Caco-2 (cell line): ENCODE data around the gene CLDN9. TPM values are rescaled to one million over a fixed set of nuclear protein-coding genes. Genes with fewer than 3 reads are reported as not detected.

Experiments
- BruUV-seq: library from RNA; stranded (reverse); fragments of 400-500 nt; replicated peaks from 2 replicates; lab custom pipeline; 2021; lab: Mats Ljungman, UMichigan
- CTCF ChIA-PET: fragments of 300-600 bp; sonication (Branson Sonifier 250); formaldehyde crosslinking; loops from one replicate; lab custom pipeline; 2022; ENCODE audit warnings: antibody characterized with exemption; lab: Charles Lee
- POLR2A ChIA-PET: fragments of 300-600 bp; sonication (Branson Sonifier 250); formaldehyde crosslinking; loops from one replicate; lab custom pipeline; 2022; ENCODE audit warnings: antibody characterized with exemption; lab: Charles Lee
- DNase-seq, 2 experiments: peaks; one replicate each; pipeline versions ENCODE4 v3.0.0 to v3.0.0-alpha.2; 2020 to 2022
- H3K27me3 ChIP-seq: replicated peaks from 2 replicates; pipeline ENCODE4 v1.6.0; 2011; ENCODE audit warnings: low read length; ENCODE audit not compliant: control insufficient read depth, insufficient read depth
- H3K36me3 ChIP-seq: 2 replicates; pipeline ENCODE4 v1.5.1; 2011; ENCODE audit warnings: low read length; ENCODE audit not compliant: control insufficient read depth, insufficient read depth
- H3K4me1 ChIP-seq: fragments of 250-450 bp; sonication (Bioruptor Pico); 2 replicates; pipeline ENCODE4 v1.5.1; 2020; ENCODE audit warnings: mild to moderate bottlenecking
- H3K4me3 ChIP-seq: 2 replicates; pipeline ENCODE4 v1.5.1; 2011; ENCODE audit warnings: low read depth, mild to moderate bottlenecking, control low read depth, low read length
- H3K9me3 ChIP-seq: fragments of 250-450 bp; sonication (Bioruptor Pico); 2 replicates; pipeline ENCODE4 v1.5.1; 2020; ENCODE audit warnings: mild to moderate bottlenecking, moderate library complexity
- H3K27ac Mint-ChIP-seq: one replicate; pipeline ENCODE4 v1.8.0; 2022; ENCODE audit warnings: mixed read lengths; ENCODE audit not compliant: unreplicated experiment
- H3K27me3 Mint-ChIP-seq: one replicate; pipeline ENCODE4 v1.8.0; 2022; ENCODE audit warnings: mixed read lengths; ENCODE audit not compliant: insufficient read depth, unreplicated experiment
- H3K36me3 Mint-ChIP-seq: one replicate; pipeline ENCODE4 v1.8.0; 2022; ENCODE audit warnings: mild to moderate bottlenecking, mixed read lengths; ENCODE audit not compliant: insufficient read depth, unreplicated experiment
- H3K4me1 Mint-ChIP-seq: one replicate; pipeline ENCODE4 v1.8.0; 2022; ENCODE audit warnings: low read depth, mixed read lengths; ENCODE audit not compliant: unreplicated experiment
- H3K4me3 Mint-ChIP-seq: one replicate; pipeline ENCODE4 v1.8.0; 2022; ENCODE audit warnings: mild to moderate bottlenecking, moderate library complexity, mixed read lengths; ENCODE audit not compliant: unreplicated experiment
- H3K9me3 Mint-ChIP-seq: one replicate; pipeline ENCODE4 v1.8.0; 2022; ENCODE audit warnings: mixed read lengths; ENCODE audit not compliant: unreplicated experiment
- intact Hi-C: fragments of 100-400 bp; cut with micrococcal nuclease; formaldehyde crosslinking; loops from one replicate; pipeline ENCODE4 v1.10.0; 2022; ENCODE audit not compliant: unreplicated experiment
- total RNA-seq: library from RNA; stranded (reverse); gene quantifications from 2 replicates; pipeline ENCODE4 v1.2.3, GENCODE V29; 2022
- TF ChIP-seq, protein P1 (sequence below), 2 experiments: fragments of 200-600 bp in 1 of 2; IDR thresholded peaks; 1 replicate in 1 of 2; 2 replicates in 1 of 2; pipeline versions ENCODE4 v1.5.1 to v1.8.0; 2011 to 2022; ENCODE audit warnings: antibody characterized with exemption in 1 of 2, control low read depth in 1 of 2, inconsistent platforms in 1 of 2, low read depth in 1 of 2, low read length in 1 of 2, mild to moderate bottlenecking in 1 of 2, moderate library complexity in 1 of 2; ENCODE audit not compliant: insufficient read depth in 1 of 2, severe bottlenecking in 1 of 2, unreplicated experiment in 1 of 2

CLDN9 gene
- total RNA-seq, 1 experiment from 2014 or later: 0.79 TPM

DNA sequence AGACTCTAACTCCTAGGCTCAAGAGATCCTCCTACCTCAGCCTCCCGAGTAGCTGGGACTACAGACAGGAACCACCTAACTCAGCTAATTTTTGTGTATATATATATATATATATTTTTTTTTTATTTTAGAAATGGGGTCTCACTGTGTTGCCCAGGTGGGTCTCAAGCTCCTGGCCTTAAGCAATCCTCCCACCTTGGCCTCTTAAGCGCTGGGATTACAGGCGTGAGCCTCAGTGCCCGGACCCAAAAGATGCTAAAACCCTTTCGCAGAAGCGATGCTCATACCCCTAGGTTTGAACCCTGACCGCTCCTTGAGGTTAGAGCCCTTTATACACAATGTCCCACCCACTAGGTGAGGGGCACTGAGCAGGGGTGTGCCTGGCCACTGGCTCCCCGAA, 2.2 kb upstream of the CLDN9 start:
- TSS peak; percentile 28 for BruUV-seq
- H3K36me3 ChIP-seq: no peaks in the 10 kb centered on the region
- Mint-ChIP-seq H3K4me3 (no peak overlapping the region), H3K4me1 (peaks cover 27% of the 10 kb centered on the region), H3K27me3 (no peaks in the 10 kb centered on the region), H3K27ac (peak overlapping the region; percentile 94), H3K9me3 (no peaks in the 10 kb centered on the region), H3K36me3 (peaks cover 19% of the 10 kb centered on the region)
- H3K4me3 ChIP-seq: no peak overlapping the region
- H3K4me1 ChIP-seq: peaks cover 76% of the 10 kb centered on the region
- TF ChIP-seq, protein P1, sequence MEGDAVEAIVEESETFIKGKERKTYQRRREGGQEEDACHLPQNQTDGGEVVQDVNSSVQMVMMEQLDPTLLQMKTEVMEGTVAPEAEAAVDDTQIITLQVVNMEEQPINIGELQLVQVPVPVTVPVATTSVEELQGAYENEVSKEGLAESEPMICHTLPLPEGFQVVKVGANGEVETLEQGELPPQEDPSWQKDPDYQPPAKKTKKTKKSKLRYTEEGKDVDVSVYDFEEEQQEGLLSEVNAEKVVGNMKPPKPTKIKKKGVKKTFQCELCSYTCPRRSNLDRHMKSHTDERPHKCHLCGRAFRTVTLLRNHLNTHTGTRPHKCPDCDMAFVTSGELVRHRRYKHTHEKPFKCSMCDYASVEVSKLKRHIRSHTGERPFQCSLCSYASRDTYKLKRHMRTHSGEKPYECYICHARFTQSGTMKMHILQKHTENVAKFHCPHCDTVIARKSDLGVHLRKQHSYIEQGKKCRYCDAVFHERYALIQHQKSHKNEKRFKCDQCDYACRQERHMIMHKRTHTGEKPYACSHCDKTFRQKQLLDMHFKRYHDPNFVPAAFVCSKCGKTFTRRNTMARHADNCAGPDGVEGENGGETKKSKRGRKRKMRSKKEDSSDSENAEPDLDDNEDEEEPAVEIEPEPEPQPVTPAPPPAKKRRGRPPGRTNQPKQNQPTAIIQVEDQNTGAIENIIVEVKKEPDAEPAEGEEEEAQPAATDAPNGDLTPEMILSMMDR (IDR thresholded peaks at IDR 0.05; ENCODE audit: insufficient read depth in 1 of 2, low read depth in 1 of 2, low read length in 1 of 2, severe bottlenecking in 1 of 2, unreplicated experiment in 1 of 2): no peak
- no peaks in the 10 kb centered on the region for H3K9me3 ChIP-seq
- POLR2A ChIA-PET: interaction anchor here (1.3 to 2.0 kb wide), 4 partner anchors 9 to 99 kb away, joined by 3 to 34 read pairs (median 8); partner anchors contain the start of genes FLYWCH1, HCFC1R1, THOC6 and TNFRSF12A
- CTCF ChIA-PET: interaction anchor here (1.0 to 1.8 kb wide), 6 partner anchors 9 to 21 kb away, joined by 3 to 12 read pairs (median 7); partner anchors contain the start of genes HCFC1R1, THOC6 and TNFRSF12A
- no peaks in the 10 kb centered on the region for H3K27me3 ChIP-seq
- DNase-seq: no peak
- intact Hi-C loops: loop anchor here (1.0 kb wide), 1 partner anchor 10 kb away; the partner anchor contains the start of gene TNFRSF12A

DNA sequence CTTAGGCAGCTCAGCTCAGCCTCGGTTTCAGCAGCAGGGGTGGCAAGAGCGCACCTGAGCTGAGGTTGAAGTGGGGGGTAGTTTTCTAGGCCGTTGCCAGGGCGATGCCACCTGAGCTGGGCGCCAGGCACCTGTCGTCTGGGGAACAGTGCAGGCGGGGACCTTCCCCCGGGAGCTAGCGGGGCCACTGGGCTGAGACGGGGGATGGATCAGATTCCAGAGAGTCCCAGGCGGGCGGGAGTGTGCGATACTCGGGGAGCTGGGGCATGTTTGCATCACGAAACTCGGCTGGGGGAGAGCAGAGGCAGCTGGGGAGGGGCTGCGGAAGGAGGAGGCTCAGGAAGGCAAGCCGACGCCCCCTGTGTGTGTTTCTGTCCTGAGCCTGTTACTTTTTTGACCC, 477 bp upstream of the CLDN9 start:
- H3K27ac Mint-ChIP-seq: peak overlapping the region; percentile 50
- Histone ChIP-seq H3K27me3 (no peaks in the 10 kb centered on the region), H3K9me3 (no peaks in the 10 kb centered on the region), H3K4me3 (no peak overlapping the region), H3K4me1 (peaks cover 69% of the 10 kb centered on the region), H3K36me3 (no peaks in the 10 kb centered on the region)
- H3K4me1 Mint-ChIP-seq: peaks cover 19% of the 10 kb centered on the region
- no TSS peak for BruUV-seq
- H3K4me3 Mint-ChIP-seq: peak overlapping the region; percentile 16
- no peaks in the 10 kb centered on the region for H3K9me3 Mint-ChIP-seq
- peak in 1 of 2 experiments; percentile 42 for DNase-seq
- POLR2A ChIA-PET: no interaction called here
- CTCF ChIA-PET: no interaction called here
- TF ChIP-seq, protein P1 (IDR thresholded peaks at IDR 0.05; ENCODE audit: insufficient read depth in 1 of 2, low read depth in 1 of 2, low read length in 1 of 2, severe bottlenecking in 1 of 2, unreplicated experiment in 1 of 2): no peak
- H3K36me3 Mint-ChIP-seq: peaks cover 13% of the 10 kb centered on the region
- intact Hi-C loops: no loop called here
- H3K27me3 Mint-ChIP-seq: no peaks in the 10 kb centered on the region

DNA sequence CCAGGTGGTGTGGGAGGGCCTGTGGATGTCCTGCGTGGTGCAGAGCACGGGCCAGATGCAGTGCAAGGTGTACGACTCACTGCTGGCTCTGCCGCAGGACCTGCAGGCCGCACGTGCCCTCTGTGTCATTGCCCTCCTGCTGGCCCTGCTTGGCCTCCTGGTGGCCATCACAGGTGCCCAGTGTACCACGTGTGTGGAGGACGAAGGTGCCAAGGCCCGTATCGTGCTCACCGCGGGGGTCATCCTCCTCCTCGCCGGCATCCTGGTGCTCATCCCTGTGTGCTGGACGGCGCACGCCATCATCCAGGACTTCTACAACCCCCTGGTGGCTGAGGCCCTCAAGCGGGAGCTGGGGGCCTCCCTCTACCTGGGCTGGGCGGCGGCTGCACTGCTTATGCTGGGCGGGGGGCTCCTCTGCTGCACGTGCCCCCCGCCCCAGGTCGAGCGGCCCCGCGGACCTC, 798 bp downstream of the CLDN9 start:
- H3K4me3 Mint-ChIP-seq: no peak overlapping the region
- H3K4me1 Mint-ChIP-seq: peaks cover 8% of the 10 kb centered on the region

More for the DNA sequence above, 798 bp downstream of the CLDN9 start:
- DNase-seq: no peak
- TF ChIP-seq, protein P1 (IDR thresholded peaks at IDR 0.05; ENCODE audit: insufficient read depth in 1 of 2, low read depth in 1 of 2, low read length in 1 of 2, severe bottlenecking in 1 of 2, unreplicated experiment in 1 of 2): no peak
- H3K4me1 ChIP-seq: peaks cover 66% of the 10 kb centered on the region
- intact Hi-C loops: no loop called here
- no peaks in the 10 kb centered on the region for H3K36me3 ChIP-seq
- H3K27me3 ChIP-seq: no peaks in the 10 kb centered on the region
- H3K4me3 ChIP-seq: no peak overlapping the region
- Mint-ChIP-seq H3K36me3 (peaks cover 12% of the 10 kb centered on the region), H3K27me3 (no peaks in the 10 kb centered on the region), H3K9me3 (no peaks in the 10 kb centered on the region), H3K27ac (no peak overlapping the region)
- ChIA-PET POLR2A (no interaction called here), CTCF (no interaction called here)
- no TSS peak for BruUV-seq
- no peaks in the 10 kb centered on the region for H3K9me3 ChIP-seq
